Heart left ventricle (tissue), 13 donors: ENCODE results near the gene TUBB2A.

ENCODE experiments used
- POLR2A ChIP-seq, 2 donors: fragments of 450-650 bp; IDR thresholded peaks; one replicate each; pipeline ENCODE4 v1.6.1; 2017; ENCODE audit warnings: antibody characterized with exemption in 2 of 2, mild to moderate bottlenecking in 2 of 2, moderate library complexity in 2 of 2
- TF ChIP-seq, protein P1 (sequence below), 12 donors: fragments of 200-600 bp; sonication (generic) in 4 of 12; IDR thresholded peaks; one replicate each; pipeline versions ENCODE4 v1.5.0 to v1.8.0; 2018 to 2022; ENCODE audit warnings: antibody characterized with exemption in 12 of 12, mild to moderate bottlenecking in 5 of 12
- donor health status: ischemic (EF 13 %, LVEDD 7.1; RV severe dilation, severe dysfunction).
- donor health status: DM: no; HTN: yes; CAD: no.
- donor health status: DM: no; HTN: no; CAD: no.
- donor health status: ischemic (EF 25% LVEDD 6.9; RV normal size, moderate dysfunction).
- donor health status: ischemic (EF 25% LVEDD 5.7; RV mildly dilated, moderate dysfunction).
- donor health status: ischemic (EF 35%, LVEDD 5.7; RV mildly dilated, moderate dysfunction).
- donor health status: nonischemic (EF 11% LVEDD 7.7; RV severe dilation, severe dysfunction).
- donor health status: DM: yes; HTN: yes; CAD: no.
- donor health status: PGD.
- donor health status: ischemic (EF 29% LVEDD 5.4; RV normal size, mild dysfunction).
- donor health status: nonischemic (EF 23%, LVEDD 6.1; RV moderate dilation, normal function).

DNA sequence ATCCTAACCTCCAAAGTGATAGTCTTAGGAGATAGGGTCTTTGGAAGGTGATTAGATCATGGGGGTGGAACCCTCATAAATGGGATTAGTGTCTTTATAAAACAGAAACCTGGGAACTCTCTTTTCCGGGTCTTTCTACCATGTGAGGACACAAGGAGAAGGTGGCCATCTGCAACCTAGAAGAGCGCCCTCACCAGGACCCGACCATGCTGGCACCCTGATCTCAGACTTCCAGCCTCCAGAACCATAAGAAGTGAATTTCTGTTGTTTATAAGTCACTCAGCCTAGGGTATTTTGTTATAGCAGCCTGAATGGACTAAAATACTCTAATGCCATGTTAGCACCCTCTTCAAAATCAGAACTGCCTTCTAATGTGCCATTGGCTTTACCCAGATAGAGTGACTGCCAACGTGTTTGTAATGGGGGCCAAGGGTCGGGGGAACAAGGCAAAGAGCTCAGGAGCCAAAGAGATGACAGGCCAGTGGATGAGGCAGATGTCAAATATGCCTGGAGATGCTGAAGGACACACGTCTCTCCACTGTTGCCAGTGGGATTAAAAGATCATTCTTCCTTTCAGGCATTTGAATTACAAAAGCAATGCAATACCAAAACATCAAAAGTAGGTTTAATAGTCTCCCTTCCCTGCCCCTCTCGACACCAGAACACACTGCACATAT is 49.1 kb upstream of the TUBB2A start:
- TF ChIP-seq POLR2A (IDR thresholded peaks at IDR 0.05): no peak
- TF ChIP-seq, protein P1, sequence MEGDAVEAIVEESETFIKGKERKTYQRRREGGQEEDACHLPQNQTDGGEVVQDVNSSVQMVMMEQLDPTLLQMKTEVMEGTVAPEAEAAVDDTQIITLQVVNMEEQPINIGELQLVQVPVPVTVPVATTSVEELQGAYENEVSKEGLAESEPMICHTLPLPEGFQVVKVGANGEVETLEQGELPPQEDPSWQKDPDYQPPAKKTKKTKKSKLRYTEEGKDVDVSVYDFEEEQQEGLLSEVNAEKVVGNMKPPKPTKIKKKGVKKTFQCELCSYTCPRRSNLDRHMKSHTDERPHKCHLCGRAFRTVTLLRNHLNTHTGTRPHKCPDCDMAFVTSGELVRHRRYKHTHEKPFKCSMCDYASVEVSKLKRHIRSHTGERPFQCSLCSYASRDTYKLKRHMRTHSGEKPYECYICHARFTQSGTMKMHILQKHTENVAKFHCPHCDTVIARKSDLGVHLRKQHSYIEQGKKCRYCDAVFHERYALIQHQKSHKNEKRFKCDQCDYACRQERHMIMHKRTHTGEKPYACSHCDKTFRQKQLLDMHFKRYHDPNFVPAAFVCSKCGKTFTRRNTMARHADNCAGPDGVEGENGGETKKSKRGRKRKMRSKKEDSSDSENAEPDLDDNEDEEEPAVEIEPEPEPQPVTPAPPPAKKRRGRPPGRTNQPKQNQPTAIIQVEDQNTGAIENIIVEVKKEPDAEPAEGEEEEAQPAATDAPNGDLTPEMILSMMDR (IDR thresholded peaks at IDR 0.05): no peak
